IPS DF 19.7 (cell line): Measurements from ENCODE around the gene ZSCAN5C.
A peak's percentile ranks its signal among the peaks of the same experiment; 100 is the strongest.
"Not testable (repeated sequence)": the region's sequence is repeated elsewhere in the genome, so short reads cannot be mapped to it uniquely, and the experiment has no call there.

ENCODE experiments used
- DNase-seq: peaks from one replicate; pipeline ENCODE4 v3.0.0-alpha.2; 2013; ENCODE audit warnings: low read depth, low spot score

The ZSCAN5C gene

GRCh38 chr19:56201973-56202372 lies at the start of gene ZSCAN5C:
TSS of gene ZSCAN5C (plus strand) at chr19:56202273. CDS start at chr19:56205914, 3,641 bp downstream.
- no peak for DNase-seq

- DNase-seq, result no peak
Measured at GRCh38 chr19:56152644-56153043, 49.4 kb upstream of the ZSCAN5C start.

- DNase-seq, result peak; percentile 68
Measured at GRCh38 chr19:56153507-56153906, 48.6 kb upstream of the ZSCAN5C start.

- no peak for DNase-seq
Measured at GRCh38 chr19:56155124-56155687, 46.9 kb upstream of the ZSCAN5C start.

GRCh38 chr19:56156768-56157167 lies 45.3 kb upstream of the ZSCAN5C start:
- no peak for DNase-seq

GRCh38 chr19:56158170-56158757 lies 43.8 kb upstream of the ZSCAN5C start:
- DNase-seq, result no peak

GRCh38 chr19:56159009-56159559 lies 43.0 kb upstream of the ZSCAN5C start:
- no peak for DNase-seq

GRCh38 chr19:56159622-56160271 lies 42.3 kb upstream of the ZSCAN5C start:
- no peak for DNase-seq

GRCh38 chr19:56161534-56161933 lies 40.5 kb upstream of the ZSCAN5C start:
- DNase-seq, result no peak

GRCh38 chr19:56162258-56162657 lies 39.8 kb upstream of the ZSCAN5C start:
- no peak for DNase-seq

- no peak for DNase-seq
Measured at GRCh38 chr19:56163097-56163496, 39.0 kb upstream of the ZSCAN5C start.

GRCh38 chr19:56167064-56167578 lies 35.0 kb upstream of the ZSCAN5C start:
- DNase-seq, result peak; percentile 12

- DNase-seq, result no peak
Measured at GRCh38 chr19:56170261-56170660, 31.8 kb upstream of the ZSCAN5C start.

- DNase-seq, result no peak
Measured at GRCh38 chr19:56174086-56174485, 28.0 kb upstream of the ZSCAN5C start.

- no peak for DNase-seq
Measured at GRCh38 chr19:56174550-56174949, 27.5 kb upstream of the ZSCAN5C start.

- not testable (repeated sequence) for DNase-seq
Measured at GRCh38 chr19:56175861-56176307, 26.2 kb upstream of the ZSCAN5C start, which contains the start of gene GALP. TSS of gene GALP (plus strand) at chr19:56176008. CDS start at chr19:56177109, 1,101 bp downstream.

GRCh38 chr19:56176310-56176709 lies 25.8 kb upstream of the ZSCAN5C start:
- not testable (repeated sequence) for DNase-seq

GRCh38 chr19:56176881-56177280 lies 25.2 kb upstream of the ZSCAN5C start:
- no peak for DNase-seq

GRCh38 chr19:56177564-56178243 lies 24.4 kb upstream of the ZSCAN5C start:
- no peak for DNase-seq

GRCh38 chr19:56189785-56190184 lies 12.3 kb upstream of the ZSCAN5C start:
- DNase-seq, result no peak

- DNase-seq, result no peak
Measured at GRCh38 chr19:56191115-56191514, 11.0 kb upstream of the ZSCAN5C start.

- DNase-seq, result no peak
Measured at GRCh38 chr19:56191711-56192110, 10.4 kb upstream of the ZSCAN5C start.
